GM19372 (cell line): ENCODE measurements around the gene FN1.
"Not testable (repeated sequence)": the region's sequence is repeated elsewhere in the genome, so short reads cannot be mapped to it uniquely, and the experiment has no call there.

Experiments used
- ATAC-seq: cut with Tn5 transposase; IDR thresholded peaks from one replicate; pipeline ENCODE4 v1.9.1; 2021; ENCODE audit warnings: mild to moderate bottlenecking, low read depth, moderate library complexity; ENCODE audit not compliant: unreplicated experiment

The FN1 gene

GRCh38 chr2:215369181-215369760, 66.6 kb downstream of the FN1 start:
- ATAC-seq = no peak

- ATAC-seq = no peak
These were observed 67.4 kb downstream of the FN1 start for GRCh38 chr2:215368493-215368809.

GRCh38 chr2:215367662-215368492, 68.0 kb downstream of the FN1 start:
- ATAC-seq = no peak

GRCh38 chr2:215366440-215367032, 69.3 kb downstream of the FN1 start:
- ATAC-seq = no peak

GRCh38 chr2:215365184-215365658, 70.6 kb downstream of the FN1 start:
- ATAC-seq = no peak

- ATAC-seq = no peak
These were observed 71.4 kb downstream of the FN1 start for GRCh38 chr2:215364157-215365155.

GRCh38 chr2:215363461-215364156, 72.3 kb downstream of the FN1 start:
- no peak for ATAC-seq

GRCh38 chr2:215363039-215363438, 72.8 kb downstream of the FN1 start:
- no peak for ATAC-seq

GRCh38 chr2:215362562-215362904, 73.3 kb downstream of the FN1 start:
- no peak for ATAC-seq

- ATAC-seq = no peak
These were observed 73.8 kb downstream of the FN1 start for GRCh38 chr2:215361876-215362561.

- ATAC-seq = no peak
These were observed 74.5 kb downstream of the FN1 start for GRCh38 chr2:215361211-215361875.

GRCh38 chr2:215360596-215360995, 75.3 kb downstream of the FN1 start:
- no peak for ATAC-seq

GRCh38 chr2:215360059-215360458, 75.8 kb downstream of the FN1 start:
- ATAC-seq = not testable (repeated sequence)

- no peak for ATAC-seq
These were observed 76.3 kb downstream of the FN1 start for GRCh38 chr2:215359576-215359922.

GRCh38 chr2:215358891-215359575, 76.8 kb downstream of the FN1 start:
- no peak for ATAC-seq

GRCh38 chr2:215358312-215358845, 77.5 kb downstream of the FN1 start:
- ATAC-seq = no peak

- ATAC-seq = no peak
These were observed 78.2 kb downstream of the FN1 start for GRCh38 chr2:215357660-215358059.

- no peak for ATAC-seq
These were observed 78.9 kb downstream of the FN1 start for GRCh38 chr2:215356948-215357461.
